ENCODE measurements around the gene NTMT1. TPM values are rescaled to one million over a fixed set of nuclear protein-coding genes. Genes with fewer than 3 reads are reported as not detected.

NTMT1 gene
- total RNA-seq, 1 donor from 2014 or later: 30.7 TPM

- DNase-seq (ENCODE audit: low spot score in 2 of 2, unreplicated experiment in 2 of 2): no peak
- no peaks in the 10 kb centered on the region for H3K9me3 Mint-ChIP-seq
- H3K27ac Mint-ChIP-seq: peak overlapping the region; percentile 92
- TF ChIP-seq, protein P1, sequence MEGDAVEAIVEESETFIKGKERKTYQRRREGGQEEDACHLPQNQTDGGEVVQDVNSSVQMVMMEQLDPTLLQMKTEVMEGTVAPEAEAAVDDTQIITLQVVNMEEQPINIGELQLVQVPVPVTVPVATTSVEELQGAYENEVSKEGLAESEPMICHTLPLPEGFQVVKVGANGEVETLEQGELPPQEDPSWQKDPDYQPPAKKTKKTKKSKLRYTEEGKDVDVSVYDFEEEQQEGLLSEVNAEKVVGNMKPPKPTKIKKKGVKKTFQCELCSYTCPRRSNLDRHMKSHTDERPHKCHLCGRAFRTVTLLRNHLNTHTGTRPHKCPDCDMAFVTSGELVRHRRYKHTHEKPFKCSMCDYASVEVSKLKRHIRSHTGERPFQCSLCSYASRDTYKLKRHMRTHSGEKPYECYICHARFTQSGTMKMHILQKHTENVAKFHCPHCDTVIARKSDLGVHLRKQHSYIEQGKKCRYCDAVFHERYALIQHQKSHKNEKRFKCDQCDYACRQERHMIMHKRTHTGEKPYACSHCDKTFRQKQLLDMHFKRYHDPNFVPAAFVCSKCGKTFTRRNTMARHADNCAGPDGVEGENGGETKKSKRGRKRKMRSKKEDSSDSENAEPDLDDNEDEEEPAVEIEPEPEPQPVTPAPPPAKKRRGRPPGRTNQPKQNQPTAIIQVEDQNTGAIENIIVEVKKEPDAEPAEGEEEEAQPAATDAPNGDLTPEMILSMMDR (IDR thresholded peaks at IDR 0.05; ENCODE audit: unreplicated experiment): no peak
- peaks cover 18% of the 10 kb centered on the region for H3K36me3 Mint-ChIP-seq
- H3K4me3 Mint-ChIP-seq: no peak overlapping the region
- H3K4me1 Mint-ChIP-seq: peaks cover 26% of the 10 kb centered on the region
- H3K27me3 Mint-ChIP-seq (ENCODE audit: low read depth): no peaks in the 10 kb centered on the region
Observed at GRCh38 chr9:129639034-129639630, 13.2 kb downstream of the NTMT1 start.

- H3K27ac Mint-ChIP-seq: peak overlapping the region; percentile 92
- H3K4me1 Mint-ChIP-seq: peaks cover 26% of the 10 kb centered on the region
- peak overlapping the region; percentile 70 for H3K4me3 Mint-ChIP-seq
Observed at GRCh38 chr9:129639756-129640085, 13.8 kb downstream of the NTMT1 start.

DNA sequence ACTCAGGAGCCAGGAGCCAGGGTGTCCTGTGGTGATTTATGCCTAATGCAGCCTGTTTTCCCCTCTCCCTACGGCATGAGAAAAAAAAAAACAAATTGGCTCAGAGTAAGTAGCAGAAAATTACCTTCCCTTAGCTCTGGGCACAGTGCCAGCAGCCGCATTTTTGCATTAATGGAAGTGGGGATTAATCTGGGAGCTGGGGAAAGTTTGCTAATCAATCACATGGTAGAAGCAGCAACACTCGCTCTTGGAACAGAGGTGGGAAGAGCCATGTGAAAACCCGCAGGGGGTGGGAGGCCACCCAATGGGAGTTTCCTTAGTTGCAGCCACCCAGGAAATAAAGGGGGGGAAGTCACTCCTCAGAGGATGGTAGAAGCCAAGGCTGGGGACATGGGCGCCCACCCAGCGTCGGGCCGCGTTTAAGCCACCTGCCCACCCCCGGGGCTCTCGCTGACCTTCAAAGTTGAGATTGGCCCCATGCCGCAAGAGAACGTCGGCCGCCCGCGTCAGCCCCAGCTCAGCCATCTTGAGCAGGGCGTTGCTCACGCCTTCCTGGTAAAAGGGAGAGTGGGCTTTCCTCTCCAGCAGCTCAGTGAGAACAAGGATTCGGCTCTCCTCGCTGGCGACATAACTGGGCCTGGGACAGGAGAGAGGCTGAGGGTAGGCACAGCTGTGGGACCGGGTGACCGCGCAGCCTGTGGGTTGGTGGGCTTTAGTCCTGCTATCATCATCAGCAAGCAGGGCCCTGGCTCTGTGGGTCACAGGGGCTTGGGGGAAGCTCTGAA lies 14.3 kb downstream of the NTMT1 start:
- Mint-ChIP-seq H3K4me3 (peak overlapping the region; percentile 70), H3K36me3 (peaks cover 13% of the 10 kb centered on the region), H3K4me1 (peaks cover 26% of the 10 kb centered on the region), H3K27me3 (ENCODE audit: low read depth) (no peaks in the 10 kb centered on the region), H3K27ac (peak overlapping the region; percentile 92), H3K9me3 (no peaks in the 10 kb centered on the region)
- TF ChIP-seq, protein P1 (IDR thresholded peaks at IDR 0.05; ENCODE audit: unreplicated experiment): no peak
- DNase-seq (ENCODE audit: low spot score in 2 of 2, unreplicated experiment in 2 of 2): peak; percentile 76 to 88

More at GRCh38 chr9:129639756-129640085, 13.8 kb downstream of the NTMT1 start:
- peaks cover 18% of the 10 kb centered on the region for H3K36me3 Mint-ChIP-seq
- H3K27me3 Mint-ChIP-seq (ENCODE audit: low read depth): no peaks in the 10 kb centered on the region
- DNase-seq (ENCODE audit: low spot score in 2 of 2, unreplicated experiment in 2 of 2): no peak
- H3K9me3 Mint-ChIP-seq: no peaks in the 10 kb centered on the region
- TF ChIP-seq, protein P1 (IDR thresholded peaks at IDR 0.05; ENCODE audit: unreplicated experiment): no peak

DNA sequence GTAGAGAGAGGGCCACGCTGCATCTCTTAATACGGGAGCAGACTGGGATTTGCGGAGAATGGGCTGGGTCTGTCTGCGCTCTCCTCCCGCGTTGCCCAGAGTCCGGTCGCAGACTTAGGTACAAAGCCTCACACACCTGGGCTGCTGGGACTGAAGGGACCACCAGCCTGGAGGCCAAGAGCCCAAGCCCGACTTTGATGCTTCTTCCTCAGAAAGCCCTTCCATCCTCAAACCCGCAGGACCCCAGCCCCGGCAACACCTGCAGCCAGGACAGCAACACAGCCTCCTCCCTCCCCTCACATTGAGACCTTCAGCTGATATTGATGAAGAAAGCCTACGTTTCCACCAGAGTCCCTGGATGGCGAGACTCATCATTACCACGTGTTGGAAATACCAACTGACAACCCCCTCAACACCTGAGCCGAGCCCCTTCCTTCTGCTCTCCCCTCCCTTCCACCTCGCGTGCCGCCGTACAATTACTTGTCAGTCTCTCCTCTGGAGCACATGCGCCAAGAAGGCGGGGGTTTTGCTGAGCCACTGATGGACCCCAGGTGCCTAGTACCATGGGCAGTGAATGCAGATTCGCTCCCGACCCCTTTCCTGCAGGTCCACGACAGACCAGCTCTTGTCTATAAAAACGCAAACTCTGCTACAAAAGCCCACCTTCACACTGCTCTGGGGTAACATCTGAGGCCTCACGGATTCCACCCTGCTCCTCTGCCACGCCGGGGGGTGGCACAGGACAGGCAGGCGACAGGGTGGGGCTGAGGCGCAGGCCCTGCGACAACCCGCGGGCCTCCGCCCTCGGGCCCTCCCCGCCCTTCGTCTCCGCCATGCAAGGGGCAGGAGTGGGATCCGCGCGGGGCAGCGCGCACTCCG lies 15.1 kb downstream of the NTMT1 start:
- H3K9me3 Mint-ChIP-seq: no peaks in the 10 kb centered on the region
- H3K36me3 Mint-ChIP-seq: peaks cover 12% of the 10 kb centered on the region
- peak overlapping the region; percentile 92 for H3K27ac Mint-ChIP-seq
- no peak for DNase-seq (ENCODE audit: low spot score in 2 of 2, unreplicated experiment in 2 of 2)
- TF ChIP-seq, protein P1 (IDR thresholded peaks at IDR 0.05; ENCODE audit: unreplicated experiment): no peak
- peaks cover 26% of the 10 kb centered on the region for H3K4me1 Mint-ChIP-seq
- no peaks in the 10 kb centered on the region for H3K27me3 Mint-ChIP-seq (ENCODE audit: low read depth)
- H3K4me3 Mint-ChIP-seq: peak overlapping the region; percentile 70

- peak; percentile 94 to 99 for DNase-seq (ENCODE audit: low spot score in 2 of 2, unreplicated experiment in 2 of 2)
- TF ChIP-seq, protein P1 (IDR thresholded peaks at IDR 0.05; ENCODE audit: unreplicated experiment): peak; percentile 99
- Mint-ChIP-seq H3K27ac (peak within 1 kb of the TSS; percentile 92), H3K9me3 (peaks cover 6% of the 10 kb centered on the region), H3K27me3 (ENCODE audit: low read depth) (no peaks in the 10 kb centered on the region), H3K4me1 (peaks cover 26% of the 10 kb centered on the region), H3K4me3 (peak within 1 kb of the TSS; percentile 70), H3K36me3 (peaks cover 12% of the 10 kb centered on the region)
Observed at GRCh38 chr9:129641750-129642585, 16.0 kb downstream of the NTMT1 start, which contains the start of gene ASB6. Gene ASB6 (minus strand): TSS chr9:129642151. CDS start chr9:129641999, 152 bp downstream.

Data from mesothelial cell of epicardium (in vitro differentiated cells).